Hepatic stellate cell (primary cell): ENCODE measurements around the gene SDHAF4.
"Not testable (repeated sequence)": the region's sequence is repeated elsewhere in the genome, so short reads cannot be mapped to it uniquely, and the experiment has no call there.

Experiments used
- DNase-seq: peaks from one replicate; pipeline ENCODE4 v3.0.0; 2011; ENCODE audit warnings: low spot score

The SDHAF4 gene

DNA sequence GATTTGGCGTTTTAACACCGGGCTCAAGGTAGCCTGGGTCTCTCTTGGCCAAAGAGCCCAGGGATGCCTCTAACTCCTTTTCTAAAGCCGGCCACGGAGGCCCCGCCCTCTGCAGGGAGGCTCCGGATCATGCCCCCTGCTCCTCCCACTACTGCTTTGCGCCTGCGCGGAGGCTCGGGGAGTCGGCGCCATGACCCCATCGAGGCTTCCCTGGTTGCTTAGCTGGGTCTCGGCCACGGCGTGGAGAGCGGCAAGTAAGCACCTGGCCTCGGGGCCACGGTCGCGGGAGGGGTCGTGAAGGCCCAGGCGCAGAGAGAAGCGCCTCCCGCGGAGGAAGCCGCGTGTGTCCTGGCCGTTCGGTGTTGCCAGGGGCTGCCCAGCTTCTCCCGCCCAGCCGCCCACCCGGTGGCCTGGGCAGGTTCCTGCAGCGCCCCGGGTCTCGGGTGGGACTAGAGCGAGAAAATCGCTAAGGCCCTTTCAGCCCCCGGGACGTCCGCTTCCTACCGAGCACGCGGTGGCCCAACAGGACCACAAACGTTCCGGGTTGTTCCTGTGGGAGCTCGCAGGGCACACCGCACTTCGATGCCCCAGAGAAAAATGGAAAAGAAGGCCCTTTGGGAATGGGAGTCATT, at the start of gene SDHAF4:
Gene SDHAF4 (plus strand): TSS at position 180 of the 632 bp plus-strand sequence. CDS start 11 bp downstream, at position 191.
- peak; percentile 96 for DNase-seq

GRCh38 chr6:70518723-70519122, 48.0 kb upstream of the SDHAF4 start:
- DNase-seq, result no peak

DNA sequence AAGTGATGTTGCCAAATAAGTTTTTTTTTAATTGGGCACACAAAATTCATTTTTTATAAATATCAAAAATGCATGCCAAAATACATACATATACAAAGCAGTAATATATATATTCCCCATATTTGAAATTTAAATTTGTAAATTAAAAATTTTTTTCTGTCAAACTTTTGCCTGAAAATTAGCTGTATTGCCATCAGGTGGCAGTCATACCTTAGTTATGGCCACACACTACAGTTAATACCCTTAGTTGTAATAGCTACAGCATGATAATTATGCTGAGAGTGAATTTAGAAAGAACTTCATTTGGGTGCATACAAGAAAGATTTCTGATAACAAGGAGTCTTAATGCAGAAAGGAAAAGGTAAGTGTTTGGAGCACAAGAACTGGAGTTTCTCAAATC, 46.2 kb upstream of the SDHAF4 start:
- DNase-seq, result peak; percentile 2

- DNase-seq, result no peak
Measured at GRCh38 chr6:70524721-70525286, 41.9 kb upstream of the SDHAF4 start.

GRCh38 chr6:70527071-70527737, 39.5 kb upstream of the SDHAF4 start:
- no peak for DNase-seq

- DNase-seq, result no peak
Measured at GRCh38 chr6:70530023-70530422, 36.7 kb upstream of the SDHAF4 start.

DNA sequence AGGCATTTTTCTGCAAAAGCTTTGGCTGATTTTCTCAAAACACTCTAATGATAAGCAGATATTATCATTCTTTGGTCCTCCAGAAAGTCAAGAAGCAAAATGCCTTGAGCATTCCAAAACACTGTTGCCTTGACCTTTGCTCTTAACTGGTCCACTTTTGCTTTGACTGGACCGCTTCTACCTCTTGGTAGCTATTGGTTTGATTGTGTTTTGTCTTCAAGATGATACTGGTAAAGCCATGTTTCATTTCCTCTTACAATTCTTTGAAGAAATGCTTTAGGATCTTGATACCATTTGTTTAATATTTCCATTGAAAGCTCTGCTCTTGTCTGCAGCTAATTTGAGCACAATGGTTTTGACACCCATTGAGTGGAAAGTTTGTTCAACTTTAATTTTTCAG, 35.6 kb upstream of the SDHAF4 start:
- DNase-seq, result no peak

GRCh38 chr6:70537266-70537665, 29.5 kb upstream of the SDHAF4 start:
- DNase-seq, result no peak

DNA sequence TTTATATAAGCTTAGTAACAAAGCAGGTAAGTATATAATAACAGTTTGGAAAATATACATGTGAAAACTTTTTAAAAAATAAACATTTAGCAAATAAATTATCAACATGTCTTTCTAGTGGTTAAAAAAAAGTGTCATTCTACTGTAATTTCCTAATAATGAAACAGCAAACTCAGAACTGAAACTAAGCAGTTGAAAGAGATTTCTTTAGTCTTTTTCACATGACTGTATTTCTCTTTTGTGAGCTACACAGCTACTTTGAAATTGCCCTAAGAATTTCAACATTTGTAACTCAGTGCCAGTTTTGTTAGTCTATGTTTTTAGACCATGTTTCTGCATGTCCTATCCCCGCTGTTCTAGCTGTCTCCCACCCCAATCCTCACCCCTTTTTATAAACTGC, 28.4 kb upstream of the SDHAF4 start:
- no peak for DNase-seq

DNA sequence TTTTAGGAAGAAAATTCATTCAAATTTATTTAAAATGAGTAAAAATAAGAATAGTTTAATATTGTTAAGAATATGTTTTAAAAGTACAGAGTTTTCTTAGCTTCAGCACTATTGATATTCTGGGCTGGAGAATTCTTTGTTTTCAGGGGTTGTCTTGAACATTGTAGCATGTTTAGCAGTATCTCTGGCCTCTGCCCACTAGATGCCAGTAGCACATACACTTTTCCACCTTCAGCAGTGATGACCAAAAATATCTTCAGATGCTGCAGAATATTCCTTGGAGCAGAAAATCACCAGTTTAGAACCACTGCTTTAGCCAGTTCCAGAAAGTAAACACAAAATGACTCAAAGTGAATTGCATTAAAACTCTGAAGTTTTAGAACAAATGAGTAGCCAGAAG, 19.4 kb upstream of the SDHAF4 start:
- DNase-seq, result peak; percentile 9

- no peak for DNase-seq
Measured at GRCh38 chr6:70547905-70548304, 18.8 kb upstream of the SDHAF4 start.

- DNase-seq, result no peak
Measured at GRCh38 chr6:70549327-70549726, 17.4 kb upstream of the SDHAF4 start.

- DNase-seq, result no peak
Measured at GRCh38 chr6:70551566-70551965, 15.2 kb upstream of the SDHAF4 start.

- DNase-seq, result not testable (repeated sequence)
Measured at GRCh38 chr6:70552286-70552940, 14.3 kb upstream of the SDHAF4 start.

DNA sequence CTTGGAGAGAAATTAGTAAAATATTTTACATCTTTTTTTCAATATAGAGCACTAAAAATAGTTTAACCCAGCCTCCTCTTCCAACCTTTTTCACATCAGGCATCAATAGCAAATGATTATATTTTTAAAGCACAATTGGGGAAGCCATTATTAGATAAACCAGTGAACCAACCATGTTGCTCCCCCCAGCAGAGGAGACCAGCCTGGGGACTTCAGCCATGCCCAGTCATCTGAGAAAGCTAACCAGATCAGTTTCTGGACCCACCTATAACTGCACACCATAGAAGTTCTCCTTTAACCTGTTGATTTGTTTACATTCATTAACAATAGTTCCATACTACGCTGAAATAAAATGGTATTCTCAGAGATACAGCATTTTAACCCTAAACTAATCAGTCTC, 13.8 kb upstream of the SDHAF4 start:
- DNase-seq, result no peak

- no peak for DNase-seq
Measured at GRCh38 chr6:70557998-70558397, 8.7 kb upstream of the SDHAF4 start.

DNA sequence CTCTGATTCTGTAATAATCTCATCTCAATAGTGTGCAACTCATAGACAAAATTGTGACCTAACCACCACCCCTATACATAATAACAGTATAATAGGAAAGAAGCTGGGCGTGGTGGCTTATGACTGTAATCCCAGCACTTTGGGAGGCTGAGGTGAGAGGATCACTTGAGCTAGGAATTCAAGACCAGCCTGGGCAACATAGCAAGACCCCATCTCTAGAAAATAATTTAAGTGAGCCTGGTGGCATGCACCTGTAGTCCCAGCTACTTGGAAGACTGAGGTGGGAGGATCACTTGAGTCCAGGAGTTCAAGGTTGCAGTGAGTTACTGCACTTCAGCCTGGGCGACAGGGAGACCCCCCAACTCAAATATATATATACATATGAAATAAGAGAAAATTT, 4.3 kb upstream of the SDHAF4 start:
- not testable (repeated sequence) for DNase-seq

DNA sequence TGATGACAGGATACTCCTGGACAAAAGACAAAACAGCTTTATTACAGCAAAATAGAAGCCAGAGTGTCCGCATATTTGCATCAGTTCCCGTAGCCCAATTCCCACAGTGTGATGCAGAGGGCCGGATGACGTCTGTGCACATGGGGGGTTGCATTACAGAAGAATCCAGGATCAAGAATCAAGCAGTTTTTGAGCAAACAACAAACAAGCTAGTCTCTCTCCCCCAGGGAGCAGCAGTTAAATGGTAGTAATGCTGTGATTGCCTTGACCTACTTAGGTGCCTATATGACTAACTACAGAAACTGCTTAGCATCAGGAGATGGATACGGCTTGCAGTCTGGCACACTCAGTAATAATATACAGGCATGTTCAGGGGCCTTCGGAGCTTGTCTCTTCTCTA, 3.2 kb upstream of the SDHAF4 start:
- DNase-seq, result no peak

DNA sequence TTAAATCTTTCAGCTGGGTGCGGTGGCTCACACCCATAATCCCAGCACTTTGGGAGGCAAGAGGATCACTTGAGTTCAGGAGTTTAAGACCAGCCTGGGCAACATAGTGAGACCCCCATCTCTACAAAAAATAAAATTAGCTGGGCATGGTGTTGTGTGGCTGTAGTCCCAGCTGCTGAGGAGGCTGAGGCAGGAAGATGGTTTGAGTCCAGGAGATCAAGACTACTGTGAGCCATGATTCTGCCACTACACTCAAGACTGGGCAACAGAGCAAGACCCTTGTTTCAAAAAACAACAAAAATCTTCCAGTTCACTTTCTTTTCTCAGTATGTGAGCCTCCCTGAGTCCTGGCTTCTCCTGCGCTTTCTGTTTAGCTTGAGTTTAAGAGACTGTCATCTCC, 7.9 kb downstream of the SDHAF4 start:
- no peak for DNase-seq

- DNase-seq, result no peak
Measured at GRCh38 chr6:70575899-70576495, 9.3 kb downstream of the SDHAF4 start.

DNA sequence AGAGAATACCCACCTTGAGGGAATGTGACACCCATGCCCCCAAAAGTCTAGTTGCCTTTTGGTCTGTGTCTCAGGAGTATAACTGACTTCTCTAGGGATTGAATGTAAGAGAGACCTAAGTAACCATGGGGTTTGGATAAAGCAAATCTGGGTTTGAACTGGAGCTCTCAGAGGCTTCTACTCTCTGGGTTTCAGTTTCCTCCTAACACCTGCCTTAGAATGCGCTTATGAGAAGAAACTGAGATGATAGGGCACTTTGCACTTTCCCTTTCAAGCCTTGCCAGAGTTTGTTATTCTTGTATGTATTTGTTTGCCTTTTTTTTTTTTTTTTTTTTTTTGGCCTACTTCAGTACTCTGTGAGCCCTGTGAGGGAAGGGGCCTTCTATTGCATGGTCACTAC, 19.4 kb downstream of the SDHAF4 start:
- no peak for DNase-seq

- no peak for DNase-seq
Measured at GRCh38 chr6:70590400-70590799, 23.7 kb downstream of the SDHAF4 start.
